ENCODE measurements around the gene LATS2.

Gene LATS2

GRCh38 chr13:21020176-21020575 is 41.2 kb downstream of the LATS2 start:
- no peak for DNase-seq (ENCODE audit: low read depth in 1 of 2, low spot score in 1 of 2)

GRCh38 chr13:21018220-21018619 is 43.2 kb downstream of the LATS2 start:
- DNase-seq (ENCODE audit: low read depth in 1 of 2, low spot score in 1 of 2), result no peak

- DNase-seq (ENCODE audit: low read depth in 1 of 2, low spot score in 1 of 2), result no peak
Observed at GRCh38 chr13:21016487-21016886, 44.9 kb downstream of the LATS2 start.

- DNase-seq (ENCODE audit: low read depth in 1 of 2, low spot score in 1 of 2), result no peak
Observed at GRCh38 chr13:21015284-21015683, 46.1 kb downstream of the LATS2 start.

- DNase-seq (ENCODE audit: low read depth in 1 of 2, low spot score in 1 of 2), result no peak
Observed at GRCh38 chr13:21014502-21015170, 46.8 kb downstream of the LATS2 start.

- DNase-seq (ENCODE audit: low read depth in 1 of 2, low spot score in 1 of 2), result no peak
Observed at GRCh38 chr13:21014139-21014501, 47.3 kb downstream of the LATS2 start.

- DNase-seq (ENCODE audit: low read depth in 1 of 2, low spot score in 1 of 2), result no peak
Observed at GRCh38 chr13:21013682-21014038, 47.7 kb downstream of the LATS2 start.

GRCh38 chr13:21012841-21013681 is 48.3 kb downstream of the LATS2 start:
- no peak for DNase-seq (ENCODE audit: low read depth in 1 of 2, low spot score in 1 of 2)

- DNase-seq (ENCODE audit: low read depth in 1 of 2, low spot score in 1 of 2), result no peak
Observed at GRCh38 chr13:21012211-21012610, 49.2 kb downstream of the LATS2 start.

GRCh38 chr13:21011378-21011777 is 50.0 kb downstream of the LATS2 start:
- DNase-seq (ENCODE audit: low read depth in 1 of 2, low spot score in 1 of 2), result no peak

- no peak for DNase-seq (ENCODE audit: low read depth in 1 of 2, low spot score in 1 of 2)
Observed at GRCh38 chr13:21010621-21011020, 50.8 kb downstream of the LATS2 start.

- DNase-seq (ENCODE audit: low read depth in 1 of 2, low spot score in 1 of 2), result no peak
Observed at GRCh38 chr13:21009036-21009435, 52.4 kb downstream of the LATS2 start.

GRCh38 chr13:21008026-21008425 is 53.4 kb downstream of the LATS2 start:
- no peak for DNase-seq (ENCODE audit: low read depth in 1 of 2, low spot score in 1 of 2)

- DNase-seq (ENCODE audit: low read depth in 1 of 2, low spot score in 1 of 2), result no peak
Observed at GRCh38 chr13:21006141-21007005, 55.0 kb downstream of the LATS2 start.

GRCh38 chr13:21005193-21005592 is 56.2 kb downstream of the LATS2 start:
- DNase-seq (ENCODE audit: low read depth in 1 of 2, low spot score in 1 of 2), result no peak

- no peak for DNase-seq (ENCODE audit: low read depth in 1 of 2, low spot score in 1 of 2)
Observed at GRCh38 chr13:21001471-21001870, 59.9 kb downstream of the LATS2 start.

GRCh38 chr13:21000647-21001046 is 60.7 kb downstream of the LATS2 start:
- no peak for DNase-seq (ENCODE audit: low read depth in 1 of 2, low spot score in 1 of 2)

GRCh38 chr13:20998649-20999415 is 62.6 kb downstream of the LATS2 start:
- DNase-seq (ENCODE audit: low read depth in 1 of 2, low spot score in 1 of 2), result no peak

- no peak for DNase-seq (ENCODE audit: low read depth in 1 of 2, low spot score in 1 of 2)
Observed at GRCh38 chr13:20997301-20998161, 63.9 kb downstream of the LATS2 start.

- no peak for DNase-seq (ENCODE audit: low read depth in 1 of 2, low spot score in 1 of 2)
Observed at GRCh38 chr13:20995245-20995838, 66.0 kb downstream of the LATS2 start.

Data from activated CD4-positive, alpha-beta T cell treated with anti-CD3 and anti-CD28 coated beads, Interleukin-2, amount 50 U/mL, for 24 hours (primary cell).